ENCODE data around the gene CCDC87. TPM values are rescaled to one million over a fixed set of nuclear protein-coding genes. Genes with fewer than 3 reads are reported as not detected.

Gene CCDC87
- total RNA-seq, 4 donors from 2014 or later = 0.11 to 0.42 (median 0.25) TPM

- no peak for TF ChIP-seq POLR2A (IDR thresholded peaks at IDR 0.05)
- no peak for TF ChIP-seq CTCF (IDR thresholded peaks at IDR 0.05)
- intact Hi-C loops (cut with DNase I; ENCODE audit: low total_unique reads) = no loop called here
- H3K4me3 ChIP-seq (ENCODE audit: low read depth, poor library complexity, severe bottlenecking) = no peak overlapping the region
- 47 to 54% methylated on average over 12 of the region's 12 CpGs for WGBS, 2 donors
- peak in 1 of 2 donors; percentile 21 for DNase-seq (ENCODE audit: low spot score in 2 of 2)
Observed at GRCh38 chr11:66637557-66638176, 44.8 kb upstream of the CCDC87 start.

- TF ChIP-seq POLR2A (IDR thresholded peaks at IDR 0.05) (no peak), CTCF (IDR thresholded peaks at IDR 0.05) (no peak)
- H3K4me3 ChIP-seq (ENCODE audit: low read depth, poor library complexity, severe bottlenecking) = no peak overlapping the region
- WGBS, 2 donors = 72 to 77% methylated on average over 3 of the region's 3 CpGs
- intact Hi-C loops (cut with DNase I; ENCODE audit: low total_unique reads) = no loop called here
- peak in 1 of 2 donors; percentile 12 for DNase-seq (ENCODE audit: low spot score in 2 of 2)
Observed at GRCh38 chr11:66636411-66636810, 43.5 kb upstream of the CCDC87 start.

DNA sequence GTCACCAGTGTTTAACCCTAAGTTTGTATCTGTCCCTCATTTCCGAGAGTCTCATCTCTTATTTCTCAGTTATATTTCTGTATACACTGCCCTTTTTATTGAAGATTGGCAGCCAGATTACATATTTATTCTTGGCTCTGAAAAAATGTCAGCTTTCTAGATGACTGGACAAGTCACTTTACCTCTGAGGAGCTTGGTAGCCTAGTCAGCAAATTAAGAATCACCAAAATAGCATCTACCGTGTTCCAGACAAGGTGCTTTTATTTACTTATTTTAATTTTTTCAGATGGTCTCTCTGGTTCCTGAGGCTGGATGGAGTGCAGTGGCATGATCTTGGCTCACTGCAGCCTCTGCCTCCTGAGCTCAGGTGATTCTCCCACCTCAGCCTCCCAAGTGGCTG is 40.1 kb upstream of the CCDC87 start:
- TF ChIP-seq POLR2A (IDR thresholded peaks at IDR 0.05) = no peak
- TF ChIP-seq CTCF (IDR thresholded peaks at IDR 0.05) = no peak
- peak in 1 of 2 donors; percentile 2 for DNase-seq (ENCODE audit: low spot score in 2 of 2)
- intact Hi-C loops (cut with DNase I; ENCODE audit: low total_unique reads) = no loop called here
- WGBS, 2 donors = 92 to 93% methylated on average over 2 of the region's 2 CpGs
- no peak overlapping the region for H3K4me3 ChIP-seq (ENCODE audit: low read depth, poor library complexity, severe bottlenecking)

DNA sequence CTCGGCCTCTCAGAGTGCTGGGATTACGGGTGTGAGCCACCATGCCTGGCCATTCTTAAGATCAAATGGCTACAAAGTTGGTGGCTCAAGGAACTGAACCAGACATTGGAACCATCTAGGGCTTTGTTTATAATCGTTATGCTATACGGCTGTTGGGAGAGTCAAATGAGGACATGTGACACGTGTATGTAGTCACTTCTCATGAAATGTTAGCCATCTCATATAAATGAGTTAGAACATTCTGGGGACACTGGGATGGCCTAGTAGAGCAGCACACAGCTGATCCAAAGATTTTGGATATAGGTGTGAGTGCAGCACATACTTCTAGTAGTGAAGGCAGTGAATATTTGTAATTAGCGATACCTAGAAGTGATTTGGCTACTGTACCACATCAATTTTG is 39.0 kb upstream of the CCDC87 start:
- 88 to 91% methylated on average over 6 of the region's 6 CpGs for WGBS, 2 donors
- no peak for DNase-seq (ENCODE audit: low spot score in 2 of 2)
- TF ChIP-seq POLR2A (IDR thresholded peaks at IDR 0.05) (no peak), CTCF (IDR thresholded peaks at IDR 0.05) (no peak)
- H3K4me3 ChIP-seq (ENCODE audit: low read depth, poor library complexity, severe bottlenecking) = no peak overlapping the region
- intact Hi-C loops (cut with DNase I; ENCODE audit: low total_unique reads) = no loop called here

DNA sequence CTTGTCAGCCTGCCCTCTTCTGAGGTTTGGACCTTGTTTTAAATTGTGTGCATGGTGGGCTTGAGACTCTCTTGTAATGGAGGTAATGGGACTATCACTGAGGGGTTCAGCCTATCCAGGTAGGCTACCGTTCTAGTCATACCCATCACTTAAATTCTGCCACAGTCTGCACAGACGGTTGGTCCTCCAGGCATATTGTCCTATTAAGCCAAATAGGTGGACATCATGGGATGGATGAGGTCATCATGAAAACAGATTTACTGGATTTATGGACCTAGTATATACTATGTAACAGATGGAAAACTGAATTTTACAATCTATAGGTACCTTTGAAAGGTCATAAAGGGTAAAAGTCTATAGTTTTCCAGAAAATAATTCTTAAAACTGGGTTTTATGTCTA is 36.5 kb upstream of the CCDC87 start:
- intact Hi-C loops (cut with DNase I; ENCODE audit: low total_unique reads) = no loop called here
- WGBS, 2 donors = 87 to 94% methylated on average over 2 of the region's 2 CpGs
- TF ChIP-seq CTCF (IDR thresholded peaks at IDR 0.05) (no peak), POLR2A (IDR thresholded peaks at IDR 0.05) (no peak)
- H3K4me3 ChIP-seq (ENCODE audit: low read depth, poor library complexity, severe bottlenecking) = no peak overlapping the region
- DNase-seq (ENCODE audit: low spot score in 2 of 2) = no peak

DNA sequence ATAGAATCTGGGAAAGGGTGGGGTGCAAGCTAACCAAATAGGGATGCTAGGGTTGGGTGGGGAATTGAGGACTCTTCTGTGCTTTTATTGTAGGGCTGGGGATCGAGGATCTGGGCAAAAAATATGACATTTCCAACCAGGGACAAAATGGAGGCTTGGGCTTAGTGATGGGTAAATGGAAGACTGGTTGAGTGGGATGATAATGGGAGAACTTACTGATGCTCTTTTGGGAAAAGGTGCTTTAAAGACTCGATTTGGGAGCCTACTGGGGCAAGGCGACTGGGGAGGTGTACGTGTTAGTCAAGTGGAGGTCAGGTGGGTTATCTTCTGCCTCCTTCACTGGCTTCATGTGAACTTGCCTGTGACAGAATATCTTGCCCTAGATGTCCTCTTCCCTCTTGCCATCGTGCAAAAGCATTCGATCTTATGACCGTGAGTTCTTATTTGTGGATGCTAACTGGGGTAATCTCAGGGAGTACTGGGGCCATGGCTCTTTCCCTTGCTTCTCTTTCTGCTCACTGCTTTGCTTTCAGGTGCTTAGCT is 35.3 kb upstream of the CCDC87 start:
- DNase-seq (ENCODE audit: low spot score in 2 of 2) = peak in 1 of 2 donors; percentile 14
- TF ChIP-seq CTCF (IDR thresholded peaks at IDR 0.05) = no peak
- TF ChIP-seq POLR2A (IDR thresholded peaks at IDR 0.05) = no peak
- intact Hi-C loops (cut with DNase I; ENCODE audit: low total_unique reads) = no loop called here
- WGBS, 2 donors = 93 to 94% methylated on average over 7 of the region's 7 CpGs
- H3K4me3 ChIP-seq (ENCODE audit: low read depth, poor library complexity, severe bottlenecking) = no peak overlapping the region

Measured in lower leg skin (tissue), 4 donors.